ENCODE results near the gene SHISA2. TPM values are rescaled to one million over a fixed set of nuclear protein-coding genes. Genes with fewer than 3 reads are reported as not detected.
"Not testable (repeated sequence)": the region's sequence is repeated elsewhere in the genome, so short reads cannot be mapped to it uniquely, and the experiment has no call there.

SHISA2 gene
- total RNA-seq, 1 experiment from 2014 or later: 1.2 TPM

DNA sequence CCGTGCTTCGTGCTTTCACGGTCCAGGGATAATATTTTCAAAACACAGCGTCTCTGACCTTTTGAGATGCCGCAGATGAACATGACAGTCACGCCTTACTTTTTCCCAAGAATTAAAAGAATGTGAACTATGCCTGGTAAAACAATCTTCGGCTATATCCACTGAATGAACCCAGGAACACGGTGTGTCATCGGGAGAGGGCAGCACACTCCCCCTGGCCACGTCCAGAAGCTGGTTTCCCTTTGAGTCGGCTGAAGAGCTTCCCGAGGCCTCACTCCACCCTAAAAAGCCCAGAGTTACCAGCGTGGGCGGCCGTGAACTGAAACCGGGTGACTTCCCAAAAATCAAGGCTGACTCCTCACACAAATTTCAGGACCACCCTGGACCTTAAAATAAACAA is 22.9 kb upstream of the SHISA2 start:
- H3K36me3 ChIP-seq (ENCODE audit: control insufficient read depth, insufficient read depth, low read length): no peaks in the 10 kb centered on the region
- DNase-seq (ENCODE audit: low read depth, low spot score): no peak
- H3K4me1 ChIP-seq (ENCODE audit: control insufficient read depth, insufficient read depth, low read length): no peaks in the 10 kb centered on the region
- in situ Hi-C loops (cut with HindIII; ENCODE audit: low pct_unique_long_range_greater_than_20kb, low sequenced_read_pairs) (no loop called here), intact Hi-C loops (cut with micrococcal nuclease; ENCODE audit: unreplicated experiment) (no loop called here)
- CTCF ChIA-PET: no interaction called here
- H3K4me3 ChIP-seq (ENCODE audit: low read depth in 2 of 2, low read length in 2 of 2): no peak overlapping the region
- POLR2A ChIA-PET: no interaction called here
- no peaks in the 10 kb centered on the region for H3K27me3 ChIP-seq (ENCODE audit: control insufficient read depth, insufficient read depth, low read length)
- H3K27ac ChIP-seq (ENCODE audit: low read length): no peak overlapping the region
- no peaks in the 10 kb centered on the region for H3K9me3 ChIP-seq (ENCODE audit: control insufficient read depth, insufficient read depth, low read depth, low read length)
- TF ChIP-seq CTCF (IDR thresholded peaks at IDR 0.05) (no peak), SIN3A (IDR thresholded peaks at IDR 0.05; ENCODE audit: borderline replicate concordance, insufficient read depth, low read depth, low read length) (no peak), POLR2AphosphoS5 (IDR thresholded peaks at IDR 0.05; ENCODE audit: low read depth, low read length) (no peak), TCF7L2 (IDR thresholded peaks at IDR 0.05; ENCODE audit: low read depth, low read length) (no peak)
- TF ChIP-seq, protein P1, sequence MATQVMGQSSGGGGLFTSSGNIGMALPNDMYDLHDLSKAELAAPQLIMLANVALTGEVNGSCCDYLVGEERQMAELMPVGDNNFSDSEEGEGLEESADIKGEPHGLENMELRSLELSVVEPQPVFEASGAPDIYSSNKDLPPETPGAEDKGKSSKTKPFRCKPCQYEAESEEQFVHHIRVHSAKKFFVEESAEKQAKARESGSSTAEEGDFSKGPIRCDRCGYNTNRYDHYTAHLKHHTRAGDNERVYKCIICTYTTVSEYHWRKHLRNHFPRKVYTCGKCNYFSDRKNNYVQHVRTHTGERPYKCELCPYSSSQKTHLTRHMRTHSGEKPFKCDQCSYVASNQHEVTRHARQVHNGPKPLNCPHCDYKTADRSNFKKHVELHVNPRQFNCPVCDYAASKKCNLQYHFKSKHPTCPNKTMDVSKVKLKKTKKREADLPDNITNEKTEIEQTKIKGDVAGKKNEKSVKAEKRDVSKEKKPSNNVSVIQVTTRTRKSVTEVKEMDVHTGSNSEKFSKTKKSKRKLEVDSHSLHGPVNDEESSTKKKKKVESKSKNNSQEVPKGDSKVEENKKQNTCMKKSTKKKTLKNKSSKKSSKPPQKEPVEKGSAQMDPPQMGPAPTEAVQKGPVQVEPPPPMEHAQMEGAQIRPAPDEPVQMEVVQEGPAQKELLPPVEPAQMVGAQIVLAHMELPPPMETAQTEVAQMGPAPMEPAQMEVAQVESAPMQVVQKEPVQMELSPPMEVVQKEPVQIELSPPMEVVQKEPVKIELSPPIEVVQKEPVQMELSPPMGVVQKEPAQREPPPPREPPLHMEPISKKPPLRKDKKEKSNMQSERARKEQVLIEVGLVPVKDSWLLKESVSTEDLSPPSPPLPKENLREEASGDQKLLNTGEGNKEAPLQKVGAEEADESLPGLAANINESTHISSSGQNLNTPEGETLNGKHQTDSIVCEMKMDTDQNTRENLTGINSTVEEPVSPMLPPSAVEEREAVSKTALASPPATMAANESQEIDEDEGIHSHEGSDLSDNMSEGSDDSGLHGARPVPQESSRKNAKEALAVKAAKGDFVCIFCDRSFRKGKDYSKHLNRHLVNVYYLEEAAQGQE (IDR thresholded peaks at IDR 0.05; ENCODE audit: insufficient read depth in 1 of 2, low read depth in 2 of 2, low read length in 1 of 2): no peak
- no peak for ATAC-seq
- BruUV-seq (replicated peaks): no TSS peak

DNA sequence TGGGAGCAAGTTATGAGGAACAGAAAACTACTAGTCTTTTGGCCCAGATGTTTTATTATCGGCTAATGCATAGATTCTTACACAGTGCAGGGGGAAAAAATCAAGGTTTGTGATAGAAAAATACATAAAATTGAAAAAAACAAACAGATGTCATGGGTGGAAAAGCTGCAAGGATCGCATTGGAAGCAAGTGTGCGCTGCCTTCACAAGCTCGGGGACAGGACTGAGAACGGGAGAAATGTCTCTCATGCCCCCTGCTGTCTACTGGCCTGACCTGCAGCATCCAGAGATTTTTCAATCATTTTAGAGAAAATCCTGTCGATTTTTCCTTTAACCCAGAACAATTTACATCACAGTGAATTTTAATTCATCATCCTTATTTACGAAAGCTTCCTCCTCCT is 20.5 kb upstream of the SHISA2 start:
- BruUV-seq (replicated peaks); H3K4me1 ChIP-seq (ENCODE audit: control insufficient read depth, insufficient read depth, low read length); H3K36me3 ChIP-seq (ENCODE audit: control insufficient read depth, insufficient read depth, low read length); intact Hi-C loops (cut with micrococcal nuclease; ENCODE audit: unreplicated experiment); in situ Hi-C loops (cut with HindIII; ENCODE audit: low pct_unique_long_range_greater_than_20kb, low sequenced_read_pairs); H3K4me3 ChIP-seq (ENCODE audit: low read depth in 2 of 2, low read length in 2 of 2); H3K9me3 ChIP-seq (ENCODE audit: control insufficient read depth, insufficient read depth, low read depth, low read length); DNase-seq (ENCODE audit: low read depth, low spot score); H3K27ac ChIP-seq (ENCODE audit: low read length); POLR2A ChIA-PET; CTCF ChIA-PET; H3K27me3 ChIP-seq (ENCODE audit: control insufficient read depth, insufficient read depth, low read length): not testable (repeated sequence)
- TF ChIP-seq CTCF (IDR thresholded peaks at IDR 0.05): peak; percentile 77
- ATAC-seq: peak; percentile 91

DNA sequence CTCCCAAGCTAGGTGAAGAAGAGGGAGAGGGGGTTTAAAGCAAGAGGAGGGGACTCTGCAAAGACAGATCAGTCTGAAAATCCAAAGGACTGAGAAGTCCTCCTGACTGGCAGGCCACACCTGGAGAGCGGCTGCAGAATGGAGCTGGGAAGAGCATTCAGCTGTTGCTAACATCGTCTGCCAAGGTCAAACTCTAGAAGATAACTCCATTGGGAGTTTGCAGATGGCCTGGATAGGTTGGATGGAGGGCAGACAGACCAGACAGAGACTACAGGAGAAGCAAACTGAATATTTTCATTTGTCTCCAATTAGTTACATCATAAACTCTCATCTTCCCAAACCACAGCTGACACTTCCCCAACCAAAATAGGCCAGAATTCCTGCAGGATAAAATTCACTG is 19.9 kb upstream of the SHISA2 start:
- ATAC-seq (no peak), DNase-seq (ENCODE audit: low read depth, low spot score) (no peak)
- Histone ChIP-seq H3K4me3 (ENCODE audit: low read depth in 2 of 2, low read length in 2 of 2) (no peak overlapping the region), H3K27ac (ENCODE audit: low read length) (no peak overlapping the region), H3K9me3 (ENCODE audit: control insufficient read depth, insufficient read depth, low read depth, low read length) (no peaks in the 10 kb centered on the region), H3K27me3 (ENCODE audit: control insufficient read depth, insufficient read depth, low read length) (no peaks in the 10 kb centered on the region), H3K4me1 (ENCODE audit: control insufficient read depth, insufficient read depth, low read length) (no peaks in the 10 kb centered on the region), H3K36me3 (ENCODE audit: control insufficient read depth, insufficient read depth, low read length) (no peaks in the 10 kb centered on the region)
- BruUV-seq (replicated peaks): no TSS peak
- intact Hi-C loops (cut with micrococcal nuclease; ENCODE audit: unreplicated experiment): no loop called here
- TF ChIP-seq, protein P1 (IDR thresholded peaks at IDR 0.05; ENCODE audit: insufficient read depth in 1 of 2, low read depth in 2 of 2, low read length in 1 of 2): no peak
- TF ChIP-seq CTCF (IDR thresholded peaks at IDR 0.05): no peak
- TF ChIP-seq SIN3A (IDR thresholded peaks at IDR 0.05; ENCODE audit: borderline replicate concordance, insufficient read depth, low read depth, low read length): no peak
- TF ChIP-seq TCF7L2 (IDR thresholded peaks at IDR 0.05; ENCODE audit: low read depth, low read length): no peak
- TF ChIP-seq POLR2AphosphoS5 (IDR thresholded peaks at IDR 0.05; ENCODE audit: low read depth, low read length): no peak
- POLR2A ChIA-PET: no interaction called here
- in situ Hi-C loops (cut with HindIII; ENCODE audit: low pct_unique_long_range_greater_than_20kb, low sequenced_read_pairs): no loop called here
- CTCF ChIA-PET: no interaction called here
